Measurements from ENCODE around the gene BTBD2. TPM values are rescaled to one million over a fixed set of nuclear protein-coding genes. Genes with fewer than 3 reads are reported as not detected.

The BTBD2 gene
- total and polyA plus RNA-seq, 2 of the 13 experiments (the other 11 are each of a cell fraction or from before 2014, with no cell fraction given), result 28.1 to 45.3 TPM

GRCh38 chr19:1942078-1942933 lies 73.2 kb downstream of the BTBD2 start (continued):
- TF ChIP-seq GLI4 (CRISPR knock-in tag; IDR thresholded peaks at IDR 0.05; ENCODE audit: borderline replicate concordance) (no peak), NFRKB (IDR thresholded peaks at IDR 0.05) (no peak), FUBP1 (CRISPR knock-in tag; IDR thresholded peaks at IDR 0.05; ENCODE audit: borderline replicate concordance) (no peak), SETDB1 (CRISPR knock-in tag; IDR thresholded peaks at IDR 0.05; ENCODE audit: borderline replicate concordance) (no peak), ZNF207 (IDR thresholded peaks at IDR 0.05; ENCODE audit: borderline replicate concordance) (no peak), ELF3 (CRISPR knock-in tag; IDR thresholded peaks at IDR 0.05) (peak; percentile 86), ZNF777 (CRISPR knock-in tag; IDR thresholded peaks at IDR 0.05) (no peak), ZNF282 (IDR thresholded peaks at IDR 0.05; ENCODE audit: partially characterized antibody) (no peak), FIP1L1 (IDR thresholded peaks at IDR 0.05; ENCODE audit: borderline replicate concordance, insufficient read depth, low read depth, low read length) (no peak), ZNF550 (CRISPR knock-in tag; IDR thresholded peaks at IDR 0.05; ENCODE audit: borderline replicate concordance) (no peak), KAT2B (IDR thresholded peaks at IDR 0.05; ENCODE audit: borderline replicate concordance, low read depth, low read length) (no peak), ZNF713 (CRISPR knock-in tag; IDR thresholded peaks at IDR 0.05) (no peak)
- TF ChIP-seq, protein P1, sequence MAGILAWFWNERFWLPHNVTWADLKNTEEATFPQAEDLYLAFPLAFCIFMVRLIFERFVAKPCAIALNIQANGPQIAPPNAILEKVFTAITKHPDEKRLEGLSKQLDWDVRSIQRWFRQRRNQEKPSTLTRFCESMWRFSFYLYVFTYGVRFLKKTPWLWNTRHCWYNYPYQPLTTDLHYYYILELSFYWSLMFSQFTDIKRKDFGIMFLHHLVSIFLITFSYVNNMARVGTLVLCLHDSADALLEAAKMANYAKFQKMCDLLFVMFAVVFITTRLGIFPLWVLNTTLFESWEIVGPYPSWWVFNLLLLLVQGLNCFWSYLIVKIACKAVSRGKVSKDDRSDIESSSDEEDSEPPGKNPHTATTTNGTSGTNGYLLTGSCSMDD (CRISPR knock-in tag; IDR thresholded peaks at IDR 0.05), result no peak
- TF ChIP-seq, protein P2, sequence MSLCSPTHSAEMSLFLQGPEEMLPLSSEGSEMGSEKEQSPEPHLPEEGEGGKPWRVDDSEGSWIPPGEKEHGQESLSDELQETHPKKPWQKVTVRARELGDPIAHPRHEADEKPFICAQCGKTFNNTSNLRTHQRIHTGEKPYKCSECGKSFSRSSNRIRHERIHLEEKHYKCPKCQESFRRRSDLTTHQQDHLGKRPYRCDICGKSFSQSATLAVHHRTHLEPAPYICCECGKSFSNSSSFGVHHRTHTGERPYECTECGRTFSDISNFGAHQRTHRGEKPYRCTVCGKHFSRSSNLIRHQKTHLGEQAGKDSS (CRISPR knock-in tag; IDR thresholded peaks at IDR 0.05; ENCODE audit: borderline replicate concordance, low read depth), result peak; percentile 24; the same call in 1 of the 2 replicates
- TF ChIP-seq, protein P3, sequence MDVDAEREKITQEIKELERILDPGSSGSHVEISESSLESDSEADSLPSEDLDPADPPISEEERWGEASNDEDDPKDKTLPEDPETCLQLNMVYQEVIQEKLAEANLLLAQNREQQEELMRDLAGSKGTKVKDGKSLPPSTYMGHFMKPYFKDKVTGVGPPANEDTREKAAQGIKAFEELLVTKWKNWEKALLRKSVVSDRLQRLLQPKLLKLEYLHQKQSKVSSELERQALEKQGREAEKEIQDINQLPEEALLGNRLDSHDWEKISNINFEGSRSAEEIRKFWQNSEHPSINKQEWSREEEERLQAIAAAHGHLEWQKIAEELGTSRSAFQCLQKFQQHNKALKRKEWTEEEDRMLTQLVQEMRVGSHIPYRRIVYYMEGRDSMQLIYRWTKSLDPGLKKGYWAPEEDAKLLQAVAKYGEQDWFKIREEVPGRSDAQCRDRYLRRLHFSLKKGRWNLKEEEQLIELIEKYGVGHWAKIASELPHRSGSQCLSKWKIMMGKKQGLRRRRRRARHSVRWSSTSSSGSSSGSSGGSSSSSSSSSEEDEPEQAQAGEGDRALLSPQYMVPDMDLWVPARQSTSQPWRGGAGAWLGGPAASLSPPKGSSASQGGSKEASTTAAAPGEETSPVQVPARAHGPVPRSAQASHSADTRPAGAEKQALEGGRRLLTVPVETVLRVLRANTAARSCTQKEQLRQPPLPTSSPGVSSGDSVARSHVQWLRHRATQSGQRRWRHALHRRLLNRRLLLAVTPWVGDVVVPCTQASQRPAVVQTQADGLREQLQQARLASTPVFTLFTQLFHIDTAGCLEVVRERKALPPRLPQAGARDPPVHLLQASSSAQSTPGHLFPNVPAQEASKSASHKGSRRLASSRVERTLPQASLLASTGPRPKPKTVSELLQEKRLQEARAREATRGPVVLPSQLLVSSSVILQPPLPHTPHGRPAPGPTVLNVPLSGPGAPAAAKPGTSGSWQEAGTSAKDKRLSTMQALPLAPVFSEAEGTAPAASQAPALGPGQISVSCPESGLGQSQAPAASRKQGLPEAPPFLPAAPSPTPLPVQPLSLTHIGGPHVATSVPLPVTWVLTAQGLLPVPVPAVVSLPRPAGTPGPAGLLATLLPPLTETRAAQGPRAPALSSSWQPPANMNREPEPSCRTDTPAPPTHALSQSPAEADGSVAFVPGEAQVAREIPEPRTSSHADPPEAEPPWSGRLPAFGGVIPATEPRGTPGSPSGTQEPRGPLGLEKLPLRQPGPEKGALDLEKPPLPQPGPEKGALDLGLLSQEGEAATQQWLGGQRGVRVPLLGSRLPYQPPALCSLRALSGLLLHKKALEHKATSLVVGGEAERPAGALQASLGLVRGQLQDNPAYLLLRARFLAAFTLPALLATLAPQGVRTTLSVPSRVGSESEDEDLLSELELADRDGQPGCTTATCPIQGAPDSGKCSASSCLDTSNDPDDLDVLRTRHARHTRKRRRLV (CRISPR knock-in tag; IDR thresholded peaks at IDR 0.05), result no peak

All from HepG2 (cell line).